ENCODE measurements around the gene SPATS1. TPM values are rescaled to one million over a fixed set of nuclear protein-coding genes. Genes with fewer than 3 reads are reported as not detected.

Gene SPATS1
- total RNA-seq (2021), result not detected in 3 replicates
- Bru-seq, nascent RNA, result not detected
- long read RNA-seq, experiment 1, result 0 reads
- long read RNA-seq, experiment 2, result 0 reads
- long read RNA-seq, experiment 3, result 0 reads

- DNase-seq (ENCODE audit: low spot score), result peak; percentile 71
- H3K4me1 Mint-ChIP-seq, result peaks cover 11% of the 10 kb centered on the region
- peak within 1 kb of the TSS; percentile 41 for H3K4me3 Mint-ChIP-seq
- TF ChIP-seq RORB (CRISPR knock-in tag; IDR thresholded peaks at IDR 0.05), result no peak
- no peak for TF ChIP-seq JAZF1 (CRISPR knock-in tag; IDR thresholded peaks at IDR 0.05)
- TF ChIP-seq ZBTB21 (CRISPR knock-in tag; IDR thresholded peaks at IDR 0.05; ENCODE audit: borderline replicate concordance), result no peak
- TF ChIP-seq ZNF219 (CRISPR knock-in tag; IDR thresholded peaks at IDR 0.05; ENCODE audit: borderline replicate concordance), result no peak
- TF ChIP-seq, protein P1, sequence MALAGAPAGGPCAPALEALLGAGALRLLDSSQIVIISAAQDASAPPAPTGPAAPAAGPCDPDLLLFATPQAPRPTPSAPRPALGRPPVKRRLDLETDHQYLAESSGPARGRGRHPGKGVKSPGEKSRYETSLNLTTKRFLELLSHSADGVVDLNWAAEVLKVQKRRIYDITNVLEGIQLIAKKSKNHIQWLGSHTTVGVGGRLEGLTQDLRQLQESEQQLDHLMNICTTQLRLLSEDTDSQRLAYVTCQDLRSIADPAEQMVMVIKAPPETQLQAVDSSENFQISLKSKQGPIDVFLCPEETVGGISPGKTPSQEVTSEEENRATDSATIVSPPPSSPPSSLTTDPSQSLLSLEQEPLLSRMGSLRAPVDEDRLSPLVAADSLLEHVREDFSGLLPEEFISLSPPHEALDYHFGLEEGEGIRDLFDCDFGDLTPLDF (CRISPR knock-in tag; IDR thresholded peaks at IDR 0.05), result no peak
- no peak for TF ChIP-seq FOXK1 (CRISPR knock-in tag; IDR thresholded peaks at IDR 0.05)
- TF ChIP-seq USF1 (CRISPR knock-in tag; IDR thresholded peaks at IDR 0.05), result no peak
- TF ChIP-seq TEAD4 (CRISPR knock-in tag; IDR thresholded peaks at IDR 0.05), result no peak
- CTCF ChIA-PET, result interaction anchor here (0.7 to 3.2 kb wide), 6 partner anchors 30 to 108 kb away, joined by 3 to 18 read pairs (median 8); partner anchors contain the start of genes AARS2 and TMEM151B
- POLR2A ChIA-PET, result interaction anchor here (0.5 to 1.2 kb wide), 3 partner anchors 29 to 1908 kb away, joined by 3 read pairs; partner anchors contain the start of genes AARS2 and TMEM151B
- peak; percentile 67 for ATAC-seq
- no peak within 1 kb of the TSS for H3K27ac Mint-ChIP-seq
- peaks cover 28% of the 10 kb centered on the region for H3K27me3 Mint-ChIP-seq (ENCODE audit: low read depth)
- H3K9me3 Mint-ChIP-seq, result no peaks in the 10 kb centered on the region
- H3K36me3 Mint-ChIP-seq, result no peaks in the 10 kb centered on the region
Observed at GRCh38 chr6:44342489-44342888, at the start of gene SPATS1. SPATS1 (plus strand) TSS chr6:44342650; CDS start chr6:44343096, 446 bp downstream.

DNA sequence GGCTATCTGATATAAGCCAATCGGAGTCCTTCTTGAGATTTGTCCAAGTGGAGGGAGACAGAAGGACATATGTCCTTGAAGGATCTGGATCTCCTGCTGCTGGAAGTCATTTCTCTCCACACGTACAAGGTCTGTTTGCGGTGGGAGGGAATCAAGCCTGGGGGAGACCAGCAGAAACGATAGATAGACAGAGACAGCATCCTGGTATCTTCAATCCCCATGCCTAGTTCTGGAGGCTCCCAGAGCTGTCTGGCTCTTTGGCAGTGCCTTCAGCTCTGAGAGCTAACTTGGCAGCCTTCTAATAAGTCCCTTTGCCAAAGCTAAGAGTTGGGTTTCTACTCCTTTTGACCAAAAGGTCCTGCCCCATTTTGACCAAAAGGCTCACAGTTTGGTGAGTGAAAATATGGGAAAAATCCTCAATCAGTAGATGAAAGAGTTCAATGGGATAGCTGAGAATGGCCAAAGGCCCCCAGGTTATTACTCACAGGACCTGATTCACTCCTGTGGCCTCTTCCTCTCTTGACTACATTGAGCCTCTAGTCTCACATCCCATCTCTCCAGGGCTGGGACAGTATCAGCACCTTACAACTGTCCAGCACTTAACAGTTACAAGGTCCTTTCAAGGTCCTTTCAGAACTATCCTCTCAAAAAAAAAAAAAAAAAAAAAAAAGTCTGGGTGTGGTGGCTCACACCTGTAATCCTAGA lies 49.6 kb upstream of the SPATS1 start:
- Mint-ChIP-seq H3K9me3 (no peaks in the 10 kb centered on the region), H3K27ac (no peak overlapping the region), H3K27me3 (ENCODE audit: low read depth) (peaks cover 43% of the 10 kb centered on the region), H3K4me1 (peaks cover 6% of the 10 kb centered on the region), H3K4me3 (no peak overlapping the region), H3K36me3 (no peaks in the 10 kb centered on the region)
- POLR2A ChIA-PET, result interaction anchor here (0.7 kb wide), 2 partner anchors 24 to 26 kb away, joined by 4 to 7 read pairs; no protein-coding TSS in a partner anchor
- CTCF ChIA-PET, result interaction anchor here (0.7 to 5.2 kb wide), 5 partner anchors 12 to 56 kb away, joined by 4 to 26 read pairs (median 9); partner anchors contain the start of gene AARS2
- ATAC-seq (no peak), DNase-seq (ENCODE audit: low spot score) (no peak)
- TF ChIP-seq E2F5 (CRISPR knock-in tag; IDR thresholded peaks at IDR 0.05) (no peak), ZNF263 (CRISPR knock-in tag; IDR thresholded peaks at IDR 0.05; ENCODE audit: low read depth) (no peak), FOXJ3 (CRISPR knock-in tag; IDR thresholded peaks at IDR 0.05; ENCODE audit: borderline replicate concordance) (no peak), ZNF396 (CRISPR knock-in tag; IDR thresholded peaks at IDR 0.05; ENCODE audit: borderline replicate concordance) (no peak), MXD4 (CRISPR knock-in tag; IDR thresholded peaks at IDR 0.05; ENCODE audit: borderline replicate concordance) (no peak), NR2C2 (CRISPR knock-in tag; IDR thresholded peaks at IDR 0.05) (no peak), TEAD4 (CRISPR knock-in tag; IDR thresholded peaks at IDR 0.05) (no peak), EMX1 (CRISPR knock-in tag; IDR thresholded peaks at IDR 0.05) (no peak), HMGA2 (CRISPR knock-in tag; IDR thresholded peaks at IDR 0.05) (no peak), CBFB (CRISPR knock-in tag; IDR thresholded peaks at IDR 0.05; ENCODE audit: low read depth) (no peak)
- TF ChIP-seq, protein P2, sequence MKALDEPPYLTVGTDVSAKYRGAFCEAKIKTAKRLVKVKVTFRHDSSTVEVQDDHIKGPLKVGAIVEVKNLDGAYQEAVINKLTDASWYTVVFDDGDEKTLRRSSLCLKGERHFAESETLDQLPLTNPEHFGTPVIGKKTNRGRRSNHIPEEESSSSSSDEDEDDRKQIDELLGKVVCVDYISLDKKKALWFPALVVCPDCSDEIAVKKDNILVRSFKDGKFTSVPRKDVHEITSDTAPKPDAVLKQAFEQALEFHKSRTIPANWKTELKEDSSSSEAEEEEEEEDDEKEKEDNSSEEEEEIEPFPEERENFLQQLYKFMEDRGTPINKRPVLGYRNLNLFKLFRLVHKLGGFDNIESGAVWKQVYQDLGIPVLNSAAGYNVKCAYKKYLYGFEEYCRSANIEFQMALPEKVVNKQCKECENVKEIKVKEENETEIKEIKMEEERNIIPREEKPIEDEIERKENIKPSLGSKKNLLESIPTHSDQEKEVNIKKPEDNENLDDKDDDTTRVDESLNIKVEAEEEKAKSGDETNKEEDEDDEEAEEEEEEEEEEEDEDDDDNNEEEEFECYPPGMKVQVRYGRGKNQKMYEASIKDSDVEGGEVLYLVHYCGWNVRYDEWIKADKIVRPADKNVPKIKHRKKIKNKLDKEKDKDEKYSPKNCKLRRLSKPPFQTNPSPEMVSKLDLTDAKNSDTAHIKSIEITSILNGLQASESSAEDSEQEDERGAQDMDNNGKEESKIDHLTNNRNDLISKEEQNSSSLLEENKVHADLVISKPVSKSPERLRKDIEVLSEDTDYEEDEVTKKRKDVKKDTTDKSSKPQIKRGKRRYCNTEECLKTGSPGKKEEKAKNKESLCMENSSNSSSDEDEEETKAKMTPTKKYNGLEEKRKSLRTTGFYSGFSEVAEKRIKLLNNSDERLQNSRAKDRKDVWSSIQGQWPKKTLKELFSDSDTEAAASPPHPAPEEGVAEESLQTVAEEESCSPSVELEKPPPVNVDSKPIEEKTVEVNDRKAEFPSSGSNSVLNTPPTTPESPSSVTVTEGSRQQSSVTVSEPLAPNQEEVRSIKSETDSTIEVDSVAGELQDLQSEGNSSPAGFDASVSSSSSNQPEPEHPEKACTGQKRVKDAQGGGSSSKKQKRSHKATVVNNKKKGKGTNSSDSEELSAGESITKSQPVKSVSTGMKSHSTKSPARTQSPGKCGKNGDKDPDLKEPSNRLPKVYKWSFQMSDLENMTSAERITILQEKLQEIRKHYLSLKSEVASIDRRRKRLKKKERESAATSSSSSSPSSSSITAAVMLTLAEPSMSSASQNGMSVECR (CRISPR knock-in tag; IDR thresholded peaks at IDR 0.05; ENCODE audit: borderline replicate concordance), result no peak
- TF ChIP-seq, protein P3, sequence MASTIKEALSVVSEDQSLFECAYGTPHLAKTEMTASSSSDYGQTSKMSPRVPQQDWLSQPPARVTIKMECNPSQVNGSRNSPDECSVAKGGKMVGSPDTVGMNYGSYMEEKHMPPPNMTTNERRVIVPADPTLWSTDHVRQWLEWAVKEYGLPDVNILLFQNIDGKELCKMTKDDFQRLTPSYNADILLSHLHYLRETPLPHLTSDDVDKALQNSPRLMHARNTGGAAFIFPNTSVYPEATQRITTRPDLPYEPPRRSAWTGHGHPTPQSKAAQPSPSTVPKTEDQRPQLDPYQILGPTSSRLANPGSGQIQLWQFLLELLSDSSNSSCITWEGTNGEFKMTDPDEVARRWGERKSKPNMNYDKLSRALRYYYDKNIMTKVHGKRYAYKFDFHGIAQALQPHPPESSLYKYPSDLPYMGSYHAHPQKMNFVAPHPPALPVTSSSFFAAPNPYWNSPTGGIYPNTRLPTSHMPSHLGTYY (CRISPR knock-in tag; IDR thresholded peaks at IDR 0.05), result no peak
- TF ChIP-seq, protein P4, sequence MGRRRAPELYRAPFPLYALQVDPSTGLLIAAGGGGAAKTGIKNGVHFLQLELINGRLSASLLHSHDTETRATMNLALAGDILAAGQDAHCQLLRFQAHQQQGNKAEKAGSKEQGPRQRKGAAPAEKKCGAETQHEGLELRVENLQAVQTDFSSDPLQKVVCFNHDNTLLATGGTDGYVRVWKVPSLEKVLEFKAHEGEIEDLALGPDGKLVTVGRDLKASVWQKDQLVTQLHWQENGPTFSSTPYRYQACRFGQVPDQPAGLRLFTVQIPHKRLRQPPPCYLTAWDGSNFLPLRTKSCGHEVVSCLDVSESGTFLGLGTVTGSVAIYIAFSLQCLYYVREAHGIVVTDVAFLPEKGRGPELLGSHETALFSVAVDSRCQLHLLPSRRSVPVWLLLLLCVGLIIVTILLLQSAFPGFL (CRISPR knock-in tag; IDR thresholded peaks at IDR 0.05; ENCODE audit: borderline replicate concordance), result no peak
